Endothelial cell of umbilical vein (primary cell): ENCODE data around the gene SPSB1.

Experiments
- EZH2 ChIP-seq: IDR thresholded peaks from 2 replicates; pipeline ENCODE4 v1.6.1; 2012; ENCODE audit warnings: borderline replicate concordance, low read depth, mild to moderate bottlenecking, moderate library complexity, low read length, inconsistent platforms; ENCODE audit not compliant: severe bottlenecking
- FOS ChIP-seq: IDR thresholded peaks from 2 replicates; pipeline ENCODE4 v1.6.1; 2011; ENCODE audit warnings: mild to moderate bottlenecking, low read length, moderate library complexity, borderline replicate concordance; ENCODE audit not compliant: insufficient read depth
- MAX ChIP-seq: IDR thresholded peaks from 2 replicates; pipeline ENCODE4 v1.6.1; 2011; ENCODE audit not compliant: insufficient read depth, insufficient read length
- POLR2A ChIP-seq: IDR thresholded peaks from 2 replicates; pipeline ENCODE4 v1.6.1; 2012; ENCODE audit warnings: low read depth, mild to moderate bottlenecking, control low read depth, low read length
- POLR2AphosphoS5 ChIP-seq: IDR thresholded peaks from 2 replicates; pipeline ENCODE4 v1.6.1; 2012; ENCODE audit warnings: low read depth, mild to moderate bottlenecking, control low read depth, low read length, moderate library complexity; ENCODE audit not compliant: insufficient read depth
- TF ChIP-seq, protein P1 (sequence below), 2 donors: IDR thresholded peaks; 1 replicate in 1 of 2; 2 replicates in 1 of 2; pipeline ENCODE4 v1.5.1; 2011; ENCODE audit warnings: low read length in 2 of 2, mild to moderate bottlenecking in 2 of 2, moderate library complexity in 2 of 2, control low read depth in 1 of 2, inconsistent platforms in 1 of 2, low read depth in 1 of 2; ENCODE audit not compliant: insufficient read depth in 1 of 2; ENCODE audit errors: extremely low read depth in 1 of 2

DNA sequence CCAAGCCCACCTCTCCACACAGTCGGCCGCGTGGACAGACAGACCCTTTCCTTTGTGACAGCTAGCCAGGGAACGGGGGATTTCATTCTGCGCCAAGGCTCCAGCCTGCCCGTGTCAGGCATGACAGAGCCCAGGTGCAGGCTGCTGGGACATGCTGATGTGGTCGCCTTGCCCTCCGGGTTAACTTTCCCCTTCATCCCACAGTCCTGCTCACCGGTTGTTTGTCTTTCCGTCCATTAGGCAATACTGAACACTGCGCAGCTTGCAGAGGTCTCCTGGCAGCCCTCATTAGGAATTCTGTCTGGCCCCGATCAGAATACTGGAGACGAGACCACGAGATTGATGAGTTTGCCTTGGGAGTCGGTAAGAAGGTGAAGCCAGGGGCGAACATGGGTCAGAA, 62.8 kb downstream of the SPSB1 start:
- TF ChIP-seq, protein P1, sequence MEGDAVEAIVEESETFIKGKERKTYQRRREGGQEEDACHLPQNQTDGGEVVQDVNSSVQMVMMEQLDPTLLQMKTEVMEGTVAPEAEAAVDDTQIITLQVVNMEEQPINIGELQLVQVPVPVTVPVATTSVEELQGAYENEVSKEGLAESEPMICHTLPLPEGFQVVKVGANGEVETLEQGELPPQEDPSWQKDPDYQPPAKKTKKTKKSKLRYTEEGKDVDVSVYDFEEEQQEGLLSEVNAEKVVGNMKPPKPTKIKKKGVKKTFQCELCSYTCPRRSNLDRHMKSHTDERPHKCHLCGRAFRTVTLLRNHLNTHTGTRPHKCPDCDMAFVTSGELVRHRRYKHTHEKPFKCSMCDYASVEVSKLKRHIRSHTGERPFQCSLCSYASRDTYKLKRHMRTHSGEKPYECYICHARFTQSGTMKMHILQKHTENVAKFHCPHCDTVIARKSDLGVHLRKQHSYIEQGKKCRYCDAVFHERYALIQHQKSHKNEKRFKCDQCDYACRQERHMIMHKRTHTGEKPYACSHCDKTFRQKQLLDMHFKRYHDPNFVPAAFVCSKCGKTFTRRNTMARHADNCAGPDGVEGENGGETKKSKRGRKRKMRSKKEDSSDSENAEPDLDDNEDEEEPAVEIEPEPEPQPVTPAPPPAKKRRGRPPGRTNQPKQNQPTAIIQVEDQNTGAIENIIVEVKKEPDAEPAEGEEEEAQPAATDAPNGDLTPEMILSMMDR (IDR thresholded peaks at IDR 0.05; ENCODE audit: extremely low read depth in 1 of 2, insufficient read depth in 1 of 2, low read depth in 1 of 2, low read length in 2 of 2): no peak
- TF ChIP-seq FOS (no peak), POLR2A (no peak), POLR2AphosphoS5 (no peak), MAX (no peak), EZH2 (no peak)
